Esophagus squamous epithelium (tissue), 5 donors: ENCODE results near the gene ZNF414. TPM values are rescaled to one million over a fixed set of nuclear protein-coding genes. Genes with fewer than 3 reads are reported as not detected.

Experiments
- DNase-seq: peaks from one replicate; lab custom pipeline; 2025; lab: John Stamatoyannopoulos, UW
- H3K27ac ChIP-seq, 4 donors: fragments of 200-600 bp; sonication (generic); one replicate each; pipeline ENCODE4 v1.5.1; 2016 to 2019; ENCODE audit warnings: mild to moderate bottlenecking in 1 of 4
- H3K27me3 ChIP-seq, 4 donors: fragments of 200-600 bp; sonication (generic); 1 replicate in 3 of 4; 2 replicates in 1 of 4; pipeline versions ENCODE4 v1.5.1 to v1.6.0; 2017 to 2021; ENCODE audit warnings: antibody characterized with exemption in 1 of 4
- H3K36me3 ChIP-seq, 3 donors: fragments of 200-600 bp; sonication (generic); one replicate each; pipeline ENCODE4 v1.5.1; 2016 to 2019
- H3K4me1 ChIP-seq, 3 donors: fragments of 200-600 bp; sonication (generic); one replicate each; pipeline ENCODE4 v1.5.1; 2017 to 2019
- H3K4me3 ChIP-seq, 4 donors: fragments of 200-600 bp; sonication (generic); 1 replicate in 3 of 4; 2 replicates in 1 of 4; pipeline ENCODE4 v1.5.1; 2016 to 2019; ENCODE audit warnings: mild to moderate bottlenecking in 2 of 4, moderate library complexity in 1 of 4
- H3K9me3 ChIP-seq, 3 donors: fragments of 200-600 bp; sonication (generic); one replicate each; pipeline ENCODE4 v1.5.1; 2016 to 2019
- POLR2A ChIP-seq, 4 donors: fragments of 450-650 bp; IDR thresholded peaks; one replicate each; pipeline ENCODE4 v1.6.1; 2017; ENCODE audit warnings: antibody characterized with exemption in 4 of 4, mild to moderate bottlenecking in 4 of 4, moderate library complexity in 3 of 4
- WGBS, 2 donors: methylation state at CpG; one replicate each; pipeline ENCODE4 v1.1.5; 2018; 5-methylcytosine and 5-hydroxymethylcytosine counted together
- intact Hi-C: fragments of 100-400 bp; cut with DNase I; formaldehyde crosslinking; loops from one replicate; pipeline ENCODE4 v1.15.0; 2022
- total RNA-seq, 4 donors: library from RNA; depleted of rRNA; stranded (reverse); fragments of >200 nt; gene quantifications; one replicate each; pipeline ENCODE4 v1.1.0, GENCODE V29; 2016
- TF ChIP-seq, protein P1 (sequence below), 6 experiments: fragments of 450-650 bp in 4 of 6; fragments of 200-600 bp in 2 of 6; sonication (generic) in 2 of 6; IDR thresholded peaks; one replicate each; pipeline ENCODE4 v1.5.1; 2016 to 2019; ENCODE audit warnings: antibody characterized with exemption in 6 of 6, mild to moderate bottlenecking in 4 of 6, moderate library complexity in 4 of 6
- donor health status: DM: yes; HTN: yes; CAD: no.

ZNF414 gene
- total RNA-seq, 4 donors from 2014 or later, result 4.0 to 29.9 (median 19.4) TPM

DNA sequence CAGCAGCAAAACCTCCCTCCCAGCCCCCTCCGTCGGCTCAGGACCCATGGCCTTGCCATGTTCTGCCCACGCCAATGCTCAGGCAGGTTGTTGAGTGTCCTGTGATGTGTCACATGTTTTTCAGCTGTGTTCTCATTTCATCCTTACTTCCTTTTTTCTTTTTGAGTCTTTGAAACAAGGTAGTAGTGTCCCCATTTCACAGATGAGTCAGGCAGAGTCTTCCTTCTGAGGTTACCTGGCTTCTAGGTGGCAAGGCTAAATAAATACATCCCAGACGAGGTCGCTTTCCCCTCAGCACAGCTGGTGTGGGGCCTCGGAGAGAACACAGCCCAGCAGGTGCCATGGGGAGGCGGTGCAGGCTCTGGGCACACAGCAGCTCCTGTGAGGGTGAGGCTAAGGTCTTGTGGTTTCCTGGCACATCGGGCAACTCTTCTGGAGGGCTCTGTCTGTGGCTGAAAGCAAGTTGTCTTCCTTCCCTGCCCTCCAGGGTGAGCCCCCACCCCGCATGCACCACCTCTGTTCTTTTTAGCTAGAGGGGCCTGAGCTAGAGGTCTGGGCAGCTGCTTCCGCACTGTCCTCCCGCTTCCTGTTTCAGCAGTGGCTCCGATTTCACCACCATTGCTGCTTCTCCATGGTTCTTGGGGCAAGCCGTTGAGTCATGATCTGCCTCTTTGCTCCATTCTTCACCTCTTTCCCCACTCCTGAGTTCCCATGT, 26.7 kb downstream of the ZNF414 start:
- Histone ChIP-seq H3K4me1 (peaks cover 19 to 98% (median 52%) of the 10 kb centered on the region in 3 donors), H3K27me3 (no peaks in the 10 kb centered on the region), H3K27ac (peak overlapping the region; percentile 13 to 89 (median 36)), H3K36me3 (peaks cover 18 to 78% (median 44%) of the 10 kb centered on the region in 3 donors), H3K9me3 (no peaks in the 10 kb centered on the region), H3K4me3 (no peak overlapping the region)
- intact Hi-C loops, result no loop called here
- WGBS, 2 donors, result 54 to 57% methylated on average over 10 to 12 of the region's 13 CpGs
- no peak for DNase-seq
- TF ChIP-seq, protein P1, sequence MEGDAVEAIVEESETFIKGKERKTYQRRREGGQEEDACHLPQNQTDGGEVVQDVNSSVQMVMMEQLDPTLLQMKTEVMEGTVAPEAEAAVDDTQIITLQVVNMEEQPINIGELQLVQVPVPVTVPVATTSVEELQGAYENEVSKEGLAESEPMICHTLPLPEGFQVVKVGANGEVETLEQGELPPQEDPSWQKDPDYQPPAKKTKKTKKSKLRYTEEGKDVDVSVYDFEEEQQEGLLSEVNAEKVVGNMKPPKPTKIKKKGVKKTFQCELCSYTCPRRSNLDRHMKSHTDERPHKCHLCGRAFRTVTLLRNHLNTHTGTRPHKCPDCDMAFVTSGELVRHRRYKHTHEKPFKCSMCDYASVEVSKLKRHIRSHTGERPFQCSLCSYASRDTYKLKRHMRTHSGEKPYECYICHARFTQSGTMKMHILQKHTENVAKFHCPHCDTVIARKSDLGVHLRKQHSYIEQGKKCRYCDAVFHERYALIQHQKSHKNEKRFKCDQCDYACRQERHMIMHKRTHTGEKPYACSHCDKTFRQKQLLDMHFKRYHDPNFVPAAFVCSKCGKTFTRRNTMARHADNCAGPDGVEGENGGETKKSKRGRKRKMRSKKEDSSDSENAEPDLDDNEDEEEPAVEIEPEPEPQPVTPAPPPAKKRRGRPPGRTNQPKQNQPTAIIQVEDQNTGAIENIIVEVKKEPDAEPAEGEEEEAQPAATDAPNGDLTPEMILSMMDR (IDR thresholded peaks at IDR 0.05), result peak in 1 of 6 experiments; percentile 9
- TF ChIP-seq POLR2A (IDR thresholded peaks at IDR 0.05), result no peak

DNA sequence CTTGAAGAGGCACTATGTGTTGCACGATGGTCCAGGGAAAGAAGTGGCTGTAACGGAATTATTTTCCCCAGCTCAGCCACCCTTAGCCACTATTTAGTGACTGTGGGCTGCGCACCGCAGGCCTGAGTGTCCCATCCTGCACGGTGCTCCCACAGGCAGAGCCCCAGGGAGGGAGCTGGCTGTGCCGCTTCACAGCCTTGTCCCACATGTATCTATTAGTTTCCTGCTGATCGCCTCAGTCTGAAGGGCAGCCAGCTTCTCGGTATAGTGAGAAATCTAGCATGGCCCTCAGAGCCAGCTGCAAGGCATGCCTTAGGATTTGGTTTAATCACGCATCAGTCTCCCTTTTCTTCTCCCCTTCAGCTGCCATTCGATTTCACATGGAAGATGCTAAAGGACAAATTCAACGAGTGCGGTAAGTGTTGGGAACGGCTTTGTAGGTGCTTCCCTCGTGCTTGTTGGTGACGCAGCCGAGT, 27.3 kb downstream of the ZNF414 start:
- Histone ChIP-seq H3K4me3 (no peak overlapping the region), H3K27me3 (no peaks in the 10 kb centered on the region), H3K4me1 (peaks cover 19 to 98% (median 57%) of the 10 kb centered on the region in 3 donors), H3K9me3 (no peaks in the 10 kb centered on the region), H3K27ac (peak overlapping the region; percentile 13 to 89 (median 36)), H3K36me3 (peaks cover 18 to 81% (median 44%) of the 10 kb centered on the region in 3 donors)
- WGBS, 2 donors, result 74 to 82% methylated on average over 16 of the region's 16 CpGs
- TF ChIP-seq POLR2A (IDR thresholded peaks at IDR 0.05), result no peak
- TF ChIP-seq, protein P1 (IDR thresholded peaks at IDR 0.05), result no peak
- intact Hi-C loops, result no loop called here
- no peak for DNase-seq

DNA sequence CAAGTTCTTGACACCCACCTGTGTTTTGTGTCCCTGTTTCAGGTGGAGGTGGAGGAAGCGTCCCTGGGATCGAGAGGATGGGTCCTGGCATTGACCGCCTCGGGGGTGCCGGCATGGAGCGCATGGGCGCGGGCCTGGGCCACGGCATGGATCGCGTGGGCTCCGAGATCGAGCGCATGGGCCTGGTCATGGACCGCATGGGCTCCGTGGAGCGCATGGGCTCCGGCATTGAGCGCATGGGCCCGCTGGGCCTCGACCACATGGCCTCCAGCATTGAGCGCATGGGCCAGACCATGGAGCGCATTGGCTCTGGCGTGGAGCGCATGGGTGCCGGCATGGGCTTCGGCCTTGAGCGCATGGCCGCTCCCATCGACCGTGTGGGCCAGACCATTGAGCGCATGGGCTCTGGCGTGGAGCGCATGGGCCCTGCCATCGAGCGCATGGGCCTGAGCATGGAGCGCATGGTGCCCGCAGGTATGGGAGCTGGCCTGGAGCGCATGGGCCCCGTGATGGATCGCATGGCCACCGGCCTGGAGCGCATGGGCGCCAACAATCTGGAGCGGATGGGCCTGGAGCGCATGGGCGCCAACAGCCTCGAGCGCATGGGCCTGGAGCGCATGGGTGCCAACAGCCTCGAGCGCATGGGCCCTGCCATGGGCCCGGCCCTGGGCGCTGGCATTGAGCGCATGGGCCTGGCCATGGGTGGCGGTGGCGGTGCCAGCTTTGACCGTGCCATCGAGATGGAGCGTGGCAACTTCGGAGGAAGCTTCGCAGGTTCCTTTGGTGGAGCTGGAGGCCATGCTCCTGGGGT, 28.2 kb downstream of the ZNF414 start:
- Histone ChIP-seq H3K4me3 (no peak overlapping the region), H3K36me3 (peaks cover 18 to 91% (median 44%) of the 10 kb centered on the region in 3 donors), H3K27me3 (no peaks in the 10 kb centered on the region), H3K27ac (no peak overlapping the region), H3K9me3 (no peaks in the 10 kb centered on the region), H3K4me1 (peaks cover 19 to 98% (median 59%) of the 10 kb centered on the region in 3 donors)
- no peak for DNase-seq
- TF ChIP-seq POLR2A (IDR thresholded peaks at IDR 0.05), result no peak
- TF ChIP-seq, protein P1 (IDR thresholded peaks at IDR 0.05), result no peak
- 92 to 97% methylated on average over 6 to 21 of the region's 62 CpGs for WGBS, 2 donors
- intact Hi-C loops, result no loop called here

DNA sequence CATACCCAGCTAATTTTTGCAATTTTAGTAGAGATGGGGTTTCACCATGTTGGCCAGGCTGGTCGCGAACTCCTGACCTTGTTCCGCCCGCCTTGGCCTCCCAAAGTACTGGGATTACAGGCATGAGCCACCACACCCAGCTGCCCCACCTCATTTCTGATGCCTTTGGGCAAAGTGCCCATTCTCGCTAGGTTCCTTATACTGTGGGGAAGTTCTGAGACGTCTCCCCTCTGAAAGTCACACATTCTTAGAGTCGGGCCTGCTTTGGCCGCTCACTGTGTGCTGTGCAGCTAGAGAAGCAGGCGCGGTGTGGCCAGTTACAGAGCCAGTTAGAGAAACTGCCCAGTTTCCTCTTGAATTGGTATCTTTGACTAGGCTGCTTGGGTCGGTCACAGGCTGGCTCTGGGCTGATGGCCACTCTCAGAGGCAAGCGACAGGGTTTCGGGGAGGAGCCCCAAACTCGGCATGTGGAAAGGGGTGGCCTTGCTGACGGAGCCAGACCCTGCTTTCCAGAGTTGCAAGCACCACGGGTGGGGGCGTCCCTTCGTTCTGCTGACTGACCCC, 29.6 kb downstream of the ZNF414 start:
- DNase-seq, result no peak
- TF ChIP-seq, protein P1 (IDR thresholded peaks at IDR 0.05), result no peak
- no peak for TF ChIP-seq POLR2A (IDR thresholded peaks at IDR 0.05)
- H3K9me3 ChIP-seq, result no peaks in the 10 kb centered on the region
- H3K4me1 ChIP-seq, result peaks cover 21 to 98% (median 54%) of the 10 kb centered on the region in 3 donors
- intact Hi-C loops, result no loop called here
- no peaks in the 10 kb centered on the region for H3K27me3 ChIP-seq
- WGBS, 2 donors, result 62 to 82% methylated on average over 9 to 14 of the region's 18 CpGs
- peaks cover 18 to 90% (median 44%) of the 10 kb centered on the region in 3 donors for H3K36me3 ChIP-seq
- H3K27ac ChIP-seq, result peak overlapping the region; percentile 52 to 72 (median 60)
- no peak overlapping the region for H3K4me3 ChIP-seq
